DMS153 treated with DMSO at 0.1 percent for 48 hours (cell line): Measurements from ENCODE around the gene EYS.
"Not testable (repeated sequence)": the region's sequence is repeated elsewhere in the genome, so short reads cannot be mapped to it uniquely, and the experiment has no call there.

Experiments used
- DNase-seq: peaks from one replicate; lab custom pipeline; 2025; ENCODE audit not compliant: unreplicated experiment; lab: John Stamatoyannopoulos, UW

Gene EYS

GRCh38 chr6:63882208-63882607 lies 1824.8 kb downstream of the EYS start:
- DNase-seq: no peak

DNA sequence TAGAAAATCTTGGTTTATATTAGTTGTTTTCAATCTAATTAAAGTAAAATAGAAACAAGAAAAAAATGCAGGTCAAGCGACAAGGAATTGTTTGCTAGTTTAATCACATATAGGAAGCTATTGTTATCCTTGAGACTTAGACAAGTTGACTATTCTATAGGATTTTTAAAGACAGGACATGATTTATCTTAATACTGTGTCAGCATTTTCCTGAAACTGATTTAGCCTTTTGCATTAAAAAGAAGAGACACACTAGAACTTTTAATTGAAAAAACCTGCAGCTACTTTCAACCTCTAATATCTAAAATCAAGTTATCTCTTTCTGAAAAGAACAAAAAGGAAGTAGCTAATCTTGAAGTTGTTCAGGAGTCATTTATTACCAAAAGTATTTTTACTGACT lies 1825.2 kb downstream of the EYS start:
- DNase-seq: no peak

DNA sequence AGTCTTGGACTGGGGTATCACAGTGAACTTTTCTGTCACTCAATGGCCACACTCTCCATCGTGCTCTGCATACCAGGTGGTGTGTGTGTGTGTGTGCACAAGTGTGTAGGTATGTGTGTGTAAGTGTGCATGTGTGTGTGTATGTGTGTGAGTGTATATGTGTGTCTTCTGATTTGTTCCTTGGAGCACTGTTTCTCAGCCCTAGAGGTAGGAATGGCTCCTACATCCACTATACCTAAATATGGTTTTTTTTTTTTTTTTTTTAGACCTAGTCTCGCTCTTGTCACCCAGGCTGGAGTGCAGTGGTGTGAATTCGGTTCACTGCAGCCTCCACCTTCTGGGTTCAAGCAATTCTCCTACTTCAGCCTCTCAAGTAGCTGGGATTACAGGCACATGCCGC lies 1834.8 kb downstream of the EYS start:
- DNase-seq: no peak

DNA sequence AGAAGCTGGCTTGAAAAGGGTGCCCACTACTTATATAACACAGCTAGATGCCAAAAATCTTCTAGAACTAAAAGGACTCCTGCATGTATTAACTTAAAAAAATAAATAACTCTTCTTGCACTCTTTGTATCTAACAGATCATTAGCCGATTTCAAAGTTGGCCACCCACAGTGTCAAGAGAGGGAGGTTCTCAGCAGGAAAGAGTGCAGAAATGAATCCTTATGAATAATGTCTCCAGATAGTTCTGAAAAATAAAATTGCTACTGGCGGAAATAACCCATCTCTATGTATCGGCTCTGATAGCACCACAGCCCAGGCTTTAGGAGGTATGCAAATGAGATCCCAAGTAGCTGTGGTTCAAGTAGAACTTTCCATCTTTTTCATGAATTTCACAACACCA lies 1838.7 kb downstream of the EYS start:
- no peak for DNase-seq

DNA sequence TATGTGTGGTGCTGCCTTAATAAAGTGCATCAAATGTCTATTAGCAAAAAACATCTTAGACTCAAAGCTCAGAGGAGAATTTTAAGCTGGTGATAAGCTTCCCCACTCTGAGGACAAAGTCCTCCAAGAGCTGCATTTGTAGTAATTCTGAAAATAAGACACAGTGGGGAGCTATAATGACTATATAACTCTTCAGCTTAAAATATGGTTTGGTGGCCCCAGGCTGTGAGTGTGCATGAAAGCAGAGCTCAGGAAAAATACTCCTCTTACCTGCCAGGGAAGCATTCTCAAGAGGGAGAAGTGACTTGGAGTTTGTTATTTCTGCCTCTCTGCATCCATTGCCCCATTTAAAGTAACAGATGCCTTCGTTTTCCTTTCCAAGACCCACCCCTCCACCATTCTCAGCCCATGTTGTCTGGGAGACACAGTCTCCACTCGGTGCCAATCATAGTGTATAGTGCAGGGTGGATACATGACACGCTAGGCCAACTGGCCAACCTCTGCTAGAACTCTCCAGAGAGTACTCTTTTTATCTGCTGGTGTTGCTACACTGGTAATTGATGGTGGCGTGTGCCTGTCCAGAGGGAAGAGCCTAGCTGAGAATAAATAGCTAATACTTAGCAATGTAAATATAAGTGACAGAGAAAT lies 1842.2 kb downstream of the EYS start:
- no peak for DNase-seq

DNA sequence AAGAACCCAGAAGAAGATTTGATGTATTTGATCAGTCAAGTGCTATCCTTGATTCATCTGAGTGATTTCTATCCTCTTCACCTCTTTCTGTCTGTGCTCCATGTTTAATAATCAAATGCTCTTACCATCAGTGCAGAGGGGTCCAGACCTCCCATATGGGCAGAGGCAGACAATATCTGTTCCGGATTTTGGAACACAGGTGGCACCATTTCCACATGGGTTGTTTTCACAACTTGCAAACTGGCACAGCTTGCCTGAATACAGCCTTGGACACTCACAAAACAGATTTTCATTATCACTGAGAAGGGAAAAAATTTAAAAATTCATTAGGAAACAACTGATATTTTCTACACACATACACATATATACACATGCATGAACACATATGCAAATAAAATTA lies 1843.0 kb downstream of the EYS start:
- DNase-seq: no peak

DNA sequence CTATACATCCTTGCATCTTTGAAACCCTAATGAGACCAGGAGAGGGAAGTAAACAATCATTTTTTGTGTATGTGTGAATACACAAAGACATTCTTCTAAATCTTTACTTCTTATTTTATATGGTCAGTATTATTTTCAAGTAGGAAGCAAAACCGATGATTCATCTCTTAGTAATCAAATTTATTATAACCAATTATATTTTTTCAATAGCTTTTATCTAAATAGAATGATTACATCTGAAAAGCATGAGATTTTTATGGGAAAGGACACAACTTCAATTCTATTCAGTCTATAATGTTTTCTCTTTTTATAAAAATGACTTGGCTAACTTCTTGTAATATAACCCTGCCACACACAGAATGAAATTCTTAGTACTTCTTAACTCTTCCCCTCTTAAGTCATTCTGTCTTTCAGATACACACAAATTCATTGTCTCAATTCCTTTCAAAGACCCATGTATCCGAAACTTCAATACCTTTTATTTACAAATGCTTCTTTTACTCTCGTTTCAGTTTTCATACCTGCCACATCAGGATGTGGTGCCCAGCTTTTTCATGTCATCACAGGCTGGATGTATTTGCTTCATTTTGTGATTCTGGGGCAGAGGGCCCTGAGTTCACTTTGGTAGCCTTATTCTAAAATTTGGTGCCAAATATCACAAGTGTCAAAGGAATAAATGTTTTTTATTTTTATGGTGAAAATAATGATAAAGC lies 1844.4 kb downstream of the EYS start:
- DNase-seq: no peak

DNA sequence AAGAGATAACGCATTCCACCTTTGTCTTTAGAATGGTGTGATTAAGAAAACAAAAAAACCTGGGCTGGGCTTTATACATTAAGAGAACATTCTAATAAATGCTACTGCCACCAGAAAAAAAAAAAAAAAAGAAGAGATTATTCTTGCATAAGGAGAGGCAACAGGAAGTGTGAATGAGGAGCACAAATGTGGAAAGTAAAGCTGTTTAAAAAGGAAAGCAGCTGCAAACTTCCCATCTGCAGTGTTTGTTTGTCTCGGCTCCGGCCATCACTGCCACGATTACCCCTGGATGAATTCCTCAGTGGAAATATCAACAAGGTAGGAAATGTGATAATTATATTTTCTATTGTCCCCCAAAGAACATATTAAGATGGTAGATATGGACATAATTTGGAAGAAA lies 1847.5 kb downstream of the EYS start:
- no peak for DNase-seq

DNA sequence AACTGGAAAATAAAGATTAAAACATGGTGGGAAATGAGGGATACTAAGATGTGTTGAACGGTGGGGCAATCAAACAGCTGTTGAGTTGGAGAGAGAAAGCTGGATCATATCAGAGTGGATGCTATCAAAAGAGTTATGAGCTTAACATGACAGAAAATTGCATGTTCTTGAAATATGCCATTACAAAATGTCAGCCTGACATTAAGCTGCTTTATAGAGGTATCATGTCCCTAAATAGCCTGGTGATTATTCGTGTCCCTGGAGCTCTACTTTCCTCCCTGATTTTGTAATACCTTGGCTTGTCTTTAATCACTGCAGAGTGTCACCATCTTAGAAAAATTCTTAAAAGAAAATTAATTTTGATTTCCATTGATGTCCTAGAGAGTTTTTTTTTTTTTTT lies 1848.3 kb downstream of the EYS start:
- no peak for DNase-seq

DNA sequence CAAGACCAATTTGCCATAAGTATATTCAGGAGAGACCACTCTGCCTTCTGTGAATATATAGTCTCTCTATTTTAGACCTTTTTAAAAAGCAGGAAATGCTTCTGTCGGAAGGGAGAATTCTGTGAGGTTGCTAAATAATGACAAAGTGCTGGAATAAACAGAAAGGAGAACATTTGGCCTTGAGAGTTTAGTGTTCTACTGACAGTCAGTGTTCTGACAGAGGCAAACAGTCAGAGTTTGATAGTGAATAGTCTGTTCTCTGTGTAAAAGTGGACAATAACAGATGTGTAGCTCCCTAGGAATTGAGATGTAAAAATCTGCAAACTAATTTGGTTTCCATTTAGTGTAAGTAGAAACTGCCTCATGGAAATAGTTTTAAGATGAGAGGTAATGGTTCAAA lies 1850.8 kb downstream of the EYS start:
- no peak for DNase-seq

DNA sequence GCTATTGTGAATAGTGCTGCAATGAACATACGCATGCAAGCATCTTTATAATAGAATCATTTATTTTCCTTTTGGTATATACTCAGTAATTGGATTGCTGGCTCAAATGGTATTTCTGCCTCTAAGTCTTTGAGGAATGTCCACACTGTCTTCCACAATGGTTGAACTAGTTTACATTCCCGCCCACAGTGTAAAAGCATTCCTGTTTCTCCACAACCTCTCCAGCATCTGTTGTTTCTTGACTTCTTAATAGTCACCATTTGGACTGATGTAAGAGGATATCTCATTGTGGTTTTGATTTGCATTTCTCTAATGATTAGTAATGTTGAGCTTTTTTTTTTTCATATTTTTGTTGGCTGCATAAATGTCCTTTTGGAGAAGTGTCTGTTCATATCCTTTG lies 1862.7 kb downstream of the EYS start:
- no peak for DNase-seq

DNA sequence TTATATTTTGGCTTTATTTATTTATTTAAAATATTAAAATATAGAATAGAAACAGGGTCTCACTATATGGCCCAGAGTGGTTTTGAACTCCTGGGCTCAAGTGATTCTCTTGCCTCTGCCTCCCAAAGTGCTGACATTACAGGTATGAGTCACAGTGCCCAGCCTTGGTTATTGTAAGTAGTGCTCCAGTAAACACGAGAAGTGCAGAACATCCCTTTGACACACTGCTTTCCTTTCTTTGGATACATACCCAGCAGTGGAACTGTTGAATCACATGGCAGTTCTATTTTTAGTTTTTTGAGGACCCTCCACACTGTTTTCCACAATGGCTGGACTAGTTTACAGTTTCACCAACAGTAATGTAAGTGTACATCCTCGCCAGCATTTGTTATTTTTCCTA lies 1867.5 kb downstream of the EYS start:
- DNase-seq: no peak

GRCh38 chr6:63828678-63829077 lies 1878.3 kb downstream of the EYS start:
- not testable (repeated sequence) for DNase-seq

- no peak for DNase-seq
Observed at GRCh38 chr6:63824722-63825121, 1882.3 kb downstream of the EYS start.

DNA sequence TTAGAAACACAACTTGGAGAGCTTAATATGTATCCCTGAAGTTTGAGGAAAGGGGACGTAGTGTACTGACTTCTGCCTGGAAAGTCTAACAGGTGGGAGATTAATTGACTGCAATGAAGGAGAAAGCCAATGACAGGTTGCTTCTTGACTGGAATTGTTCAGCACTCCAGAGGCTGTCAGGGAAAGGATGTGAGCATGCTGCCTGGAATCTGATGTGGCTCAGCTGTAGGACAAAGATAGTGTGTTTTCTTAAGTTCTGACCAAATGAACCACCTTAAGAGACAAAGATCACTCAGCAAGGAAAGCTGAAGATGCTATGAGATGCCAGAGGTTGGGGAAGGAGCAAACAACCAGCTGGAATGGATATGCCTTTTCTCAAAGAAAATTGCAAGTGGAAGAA lies 1885.6 kb downstream of the EYS start:
- no peak for DNase-seq

- no peak for DNase-seq
Observed at GRCh38 chr6:63819831-63820230, 1887.2 kb downstream of the EYS start.

DNA sequence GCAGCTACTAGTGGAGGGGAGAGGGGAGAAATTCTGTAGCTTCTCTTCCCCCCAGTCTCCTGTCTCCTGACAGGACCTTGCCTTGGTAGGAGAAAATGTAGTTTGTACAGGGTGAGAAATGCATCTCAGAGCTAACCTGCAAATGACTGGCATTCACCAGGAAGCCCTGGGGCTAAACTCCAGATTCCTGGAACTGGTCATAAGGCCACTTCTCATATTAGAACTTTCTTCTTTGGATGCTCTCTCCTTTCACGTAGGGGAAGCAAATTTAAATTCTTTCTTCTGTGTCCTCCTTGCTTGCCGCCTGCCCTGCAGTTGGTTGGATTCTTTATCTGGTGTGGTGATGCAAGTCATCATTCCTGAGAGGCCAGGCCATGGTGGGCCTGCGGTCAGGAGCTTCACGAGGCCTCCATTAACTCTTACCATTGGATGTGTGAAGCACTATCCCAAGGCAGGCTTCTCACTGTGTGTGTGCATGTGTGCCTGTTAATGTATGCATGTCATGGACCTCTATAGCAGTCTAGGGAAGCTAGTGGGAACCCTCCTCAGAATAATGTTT lies 1889.5 kb downstream of the EYS start:
- DNase-seq: no peak

DNA sequence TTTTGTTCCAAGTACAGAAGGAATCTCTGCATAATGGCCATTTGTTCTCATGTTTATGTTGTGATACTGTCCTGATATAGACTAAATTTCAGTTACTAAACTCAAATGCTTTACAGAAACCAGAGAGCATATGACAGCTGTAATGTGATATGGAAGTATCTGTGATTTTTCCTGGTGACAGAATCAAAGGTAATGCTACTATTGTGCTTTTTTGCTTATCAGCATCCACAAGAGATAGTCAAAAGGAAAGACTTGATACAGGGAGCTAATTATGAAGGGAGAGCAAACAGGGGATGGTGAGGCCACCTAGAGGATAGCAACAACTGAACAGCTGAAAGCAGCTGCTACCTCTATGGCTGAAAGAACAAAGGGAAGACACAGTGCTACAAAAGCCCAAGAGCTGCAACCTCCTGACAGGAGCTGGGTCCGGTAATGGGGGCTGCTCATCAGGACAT lies 1890.0 kb downstream of the EYS start:
- DNase-seq: no peak

DNA sequence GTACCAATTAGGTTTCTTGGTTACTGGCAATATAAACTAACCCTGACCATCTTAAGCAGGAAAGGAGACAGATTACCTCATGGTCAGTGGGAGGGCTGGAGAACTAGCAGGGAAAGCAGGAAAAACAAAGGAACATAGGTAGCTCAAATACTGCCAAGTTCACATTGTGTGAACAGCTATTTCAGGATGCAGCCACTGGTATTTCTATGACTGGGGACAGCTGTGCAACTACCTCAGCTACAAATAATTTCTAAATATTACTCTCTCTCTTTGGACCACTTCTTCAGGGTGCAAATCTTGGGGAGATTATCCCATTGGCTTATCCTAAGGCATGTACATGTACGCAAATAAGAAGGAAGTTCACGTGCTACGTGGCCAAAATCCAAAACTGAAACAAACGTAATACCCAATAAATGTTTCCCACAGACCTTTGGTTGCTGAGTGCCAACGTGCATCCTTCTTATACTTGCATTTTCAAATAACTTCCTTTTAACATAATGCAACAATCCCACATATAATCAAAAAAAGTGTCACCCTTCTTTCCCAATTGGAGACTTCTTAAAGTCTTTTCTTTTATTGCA lies 1890.5 kb downstream of the EYS start:
- DNase-seq: no peak

DNA sequence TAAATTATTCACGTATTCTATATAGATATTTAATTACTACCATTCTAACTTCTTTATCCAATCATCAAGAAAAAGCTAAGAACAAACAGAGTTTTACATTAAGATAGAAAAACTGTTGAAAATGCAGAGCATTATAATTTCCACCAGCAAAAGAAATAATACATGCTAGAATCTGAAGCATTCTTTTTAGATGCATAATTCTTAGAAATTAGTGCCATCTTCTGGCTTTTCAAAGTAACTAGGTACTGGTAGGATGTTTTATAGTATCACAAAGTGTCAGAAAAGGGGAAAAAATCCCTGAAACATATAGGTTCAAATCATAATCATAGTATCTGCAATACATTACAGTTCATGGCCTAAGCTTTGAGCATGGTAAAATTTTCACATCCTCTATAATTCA lies 1892.6 kb downstream of the EYS start:
- no peak for DNase-seq

GRCh38 chr6:63813566-63814120 lies 1893.4 kb downstream of the EYS start:
- DNase-seq: no peak

DNA sequence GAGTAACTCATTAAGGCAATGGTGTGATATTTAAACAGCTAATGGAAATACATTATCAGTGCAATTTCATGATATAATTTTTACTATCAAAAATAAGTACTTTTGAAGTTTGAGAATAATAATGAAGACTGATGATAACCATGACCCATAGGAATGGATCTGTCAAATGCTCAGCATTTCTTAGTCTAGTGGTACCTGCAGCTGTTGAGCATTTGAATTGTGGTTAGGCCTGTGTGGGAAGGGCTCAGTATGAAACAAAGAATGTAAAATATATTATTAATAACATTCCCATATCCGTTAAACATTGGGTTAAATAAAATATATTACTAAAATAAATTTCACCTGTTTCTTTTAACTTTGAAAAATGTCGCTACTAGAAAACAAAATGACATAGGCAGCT lies 1898.5 kb downstream of the EYS start:
- no peak for DNase-seq
